HCT116 (cell line): ENCODE measurements around the gene GFI1. TPM values are rescaled to one million over a fixed set of nuclear protein-coding genes. Genes with fewer than 3 reads are reported as not detected.

Experiments used
- ATAC-seq: fragments of 200-7000 bp; cut with Tn5 transposase; 2 replicates; pipeline ENCODE4 v1.9.1; 2020; ENCODE audit warnings: mild to moderate bottlenecking, moderate library complexity
- BruUV-seq: library from RNA; stranded (reverse); fragments of 400-500 nt; replicated peaks from 2 replicates; lab custom pipeline; 2021; lab: Mats Ljungman, UMichigan
- CTCF ChIA-PET: fragments of 300-600 bp; sonication (Branson Sonifier 250); formaldehyde crosslinking; loops from one replicate; lab custom pipeline; 2021; ENCODE audit warnings: antibody characterized with exemption; lab: Charles Lee
- POLR2A ChIA-PET: fragments of 300-600, 350-600 bp; sonication (Branson Sonifier 250); formaldehyde crosslinking; loops from one replicate; lab custom pipeline; 2021; ENCODE audit warnings: antibody characterized with exemption; lab: Charles Lee
- RAD21 ChIA-PET, 2 experiments: fragments of 300-600 bp; sonication (Branson Sonifier 250); formaldehyde crosslinking; loops; one replicate each; lab custom pipeline; 2023; ENCODE audit warnings: low total read pairs in 2 of 2; ENCODE audit not compliant: uncharacterized antibody in 2 of 2, unreplicated experiment in 2 of 2, low non-redundant PET in 1 of 2; lab: Charles Lee
- DNase-seq: peaks from one replicate; pipeline ENCODE4 v3.0.0-alpha.2; 2010; ENCODE audit warnings: low read depth, low spot score
- H2AFZ ChIP-seq: fragments of 200-600 bp; shearing (Covaris generic), sonication (generic); 2 replicates; pipeline ENCODE4 v1.6.1; 2017; ENCODE audit warnings: low read depth, mixed run types, mixed read lengths, antibody characterized with exemption, low read length; ENCODE audit not compliant: poor library complexity, severe bottlenecking
- H3K27ac ChIP-seq: 2 replicates; pipeline ENCODE4 v1.5.1; 2012; ENCODE audit warnings: low read depth, low read length
- H3K27me3 ChIP-seq: fragments of 200-600 bp; sonication (generic); 2 replicates; pipeline ENCODE4 v1.6.1; 2016; ENCODE audit warnings: mixed run types, low read length, mixed read lengths; ENCODE audit not compliant: insufficient read depth
- H3K36me3 ChIP-seq, 2 experiments: fragments of 200-500 bp in 1 of 2; fragments of 200-600 bp in 1 of 2; sonication (Bioruptor generic) in 1 of 2; sonication (generic) in 1 of 2; 2 replicates each; pipeline versions ENCODE4 v1.5.1 to v1.6.1; 2014 to 2016; ENCODE audit warnings: low read length in 2 of 2, inconsistent platforms in 1 of 2, mixed read lengths in 1 of 2, mixed run types in 1 of 2; ENCODE audit not compliant: insufficient read depth in 2 of 2, control insufficient read depth in 1 of 2
- H3K4me1 ChIP-seq, 2 experiments: fragments of 200-600 bp in 1 of 2; sonication (generic) in 1 of 2; 2 replicates each; pipeline versions ENCODE4 v1.5.1 to v1.6.1; 2012 to 2017; ENCODE audit warnings: low read length in 2 of 2, inconsistent platforms in 1 of 2, mild to moderate bottlenecking in 1 of 2, mixed read lengths in 1 of 2, mixed run types in 1 of 2, moderate library complexity in 1 of 2; ENCODE audit not compliant: insufficient read depth in 2 of 2, control insufficient read depth in 1 of 2
- H3K4me2 ChIP-seq: fragments of 200-600 bp; sonication (generic); 2 replicates; pipeline ENCODE4 v1.6.1; 2017; ENCODE audit warnings: mixed run types, low read length, mixed read lengths
- H3K4me3 ChIP-seq, 2 experiments: fragments of 200-600 bp in 1 of 2; sonication (generic) in 1 of 2; replicated peaks in 1 of 2; 2 replicates each; pipeline ENCODE4 v1.5.1; 2011 to 2016; ENCODE audit warnings: low read length in 2 of 2, control low read depth in 1 of 2, low read depth in 1 of 2, mild to moderate bottlenecking in 1 of 2, mixed read lengths in 1 of 2, mixed run types in 1 of 2
- H3K79me2 ChIP-seq: fragments of 200-600 bp; sonication (generic); 2 replicates; pipeline ENCODE4 v1.6.1; 2017; ENCODE audit warnings: mild to moderate bottlenecking, mixed run types, low read length, moderate library complexity, mixed read lengths; ENCODE audit not compliant: insufficient read depth
- H3K9ac ChIP-seq: fragments of 200-600 bp; sonication (generic); 2 replicates; pipeline ENCODE4 v1.6.1; 2016; ENCODE audit warnings: low read length, mixed read lengths
- H3K9me2 ChIP-seq: fragments of 200-600 bp; sonication (generic), shearing (Covaris generic); 2 replicates; pipeline ENCODE4 v1.6.1; 2017; ENCODE audit warnings: mixed run types, mild to moderate bottlenecking, moderate library complexity; ENCODE audit not compliant: insufficient read depth
- H3K9me3 ChIP-seq, 2 experiments: fragments of 200-500 bp in 1 of 2; fragments of 200-600 bp in 1 of 2; sonication (Bioruptor generic) in 1 of 2; sonication (generic) in 1 of 2; 2 replicates each; pipeline ENCODE4 v1.6.1; 2014 to 2017; ENCODE audit warnings: low read length in 2 of 2, mixed read lengths in 2 of 2, inconsistent platforms in 1 of 2, low read depth in 1 of 2, mild to moderate bottlenecking in 1 of 2, mixed run types in 1 of 2, moderate library complexity in 1 of 2; ENCODE audit not compliant: control insufficient read depth in 1 of 2, insufficient read depth in 1 of 2
- H4K20me1 ChIP-seq: fragments of 200-600 bp; sonication (generic), shearing (Covaris generic); 2 replicates; pipeline ENCODE4 v1.6.1; 2017; ENCODE audit warnings: mixed run types, mild to moderate bottlenecking, moderate library complexity; ENCODE audit not compliant: insufficient read depth
- EGR1 ChIP-seq: IDR thresholded peaks from 2 replicates; pipeline ENCODE4 v1.6.1; 2012; ENCODE audit warnings: low read depth
- POLR2AphosphoS5 ChIP-seq: IDR thresholded peaks from 2 replicates; pipeline ENCODE4 v1.6.1; 2011; ENCODE audit warnings: mild to moderate bottlenecking, low read depth, low read length, moderate library complexity
- RAD21 ChIP-seq: IDR thresholded peaks from 2 replicates; pipeline ENCODE4 v1.6.1; 2012; ENCODE audit warnings: low read depth, mild to moderate bottlenecking
- SIN3A ChIP-seq: IDR thresholded peaks from 2 replicates; pipeline ENCODE4 v1.6.1; 2012; ENCODE audit warnings: low read depth
- TCF7L2 ChIP-seq: IDR thresholded peaks from 2 replicates; pipeline ENCODE4 v1.7.0; 2011; ENCODE audit warnings: borderline replicate concordance, inconsistent platforms; ENCODE audit not compliant: insufficient read depth, insufficient read length; ENCODE audit errors: extremely low read depth
- ZFX ChIP-seq: fragments of 450-650 bp; IDR thresholded peaks from 2 replicates; pipeline ENCODE4 v1.6.1; 2017
- intact Hi-C: fragments of 100-400 bp; cut with micrococcal nuclease; formaldehyde crosslinking; loops from 2 replicates; pipeline ENCODE4 v1.10.0; 2022
- total RNA-seq: library from RNA; stranded (reverse); gene quantifications from one replicate; pipeline ENCODE4 v1.2.1, GENCODE V29; 2021; ENCODE audit not compliant: unreplicated experiment
- TF ChIP-seq, protein P1 (sequence below): IDR thresholded peaks from 2 replicates; pipeline ENCODE4 v1.6.1; 2012
- TF ChIP-seq, protein P2 (sequence below), 3 experiments: fragments of 200-600 bp in 1 of 3; sonication (generic) in 1 of 3; IDR thresholded peaks in 2 of 3; conservative IDR thresholded peaks in 1 of 3; 2 replicates each; pipeline ENCODE4 v1.5.1; 2012 to 2017; ENCODE audit warnings: low read depth in 2 of 3, low read length in 2 of 3, antibody characterized with exemption in 1 of 3, borderline replicate concordance in 1 of 3, control low read depth in 1 of 3, mild to moderate bottlenecking in 1 of 3, mixed read lengths in 1 of 3, mixed run types in 1 of 3, moderate library complexity in 1 of 3; ENCODE audit not compliant: insufficient read depth in 1 of 3

GFI1 gene
- total RNA-seq, 1 experiment from 2014 or later, result 8.1 TPM

DNA sequence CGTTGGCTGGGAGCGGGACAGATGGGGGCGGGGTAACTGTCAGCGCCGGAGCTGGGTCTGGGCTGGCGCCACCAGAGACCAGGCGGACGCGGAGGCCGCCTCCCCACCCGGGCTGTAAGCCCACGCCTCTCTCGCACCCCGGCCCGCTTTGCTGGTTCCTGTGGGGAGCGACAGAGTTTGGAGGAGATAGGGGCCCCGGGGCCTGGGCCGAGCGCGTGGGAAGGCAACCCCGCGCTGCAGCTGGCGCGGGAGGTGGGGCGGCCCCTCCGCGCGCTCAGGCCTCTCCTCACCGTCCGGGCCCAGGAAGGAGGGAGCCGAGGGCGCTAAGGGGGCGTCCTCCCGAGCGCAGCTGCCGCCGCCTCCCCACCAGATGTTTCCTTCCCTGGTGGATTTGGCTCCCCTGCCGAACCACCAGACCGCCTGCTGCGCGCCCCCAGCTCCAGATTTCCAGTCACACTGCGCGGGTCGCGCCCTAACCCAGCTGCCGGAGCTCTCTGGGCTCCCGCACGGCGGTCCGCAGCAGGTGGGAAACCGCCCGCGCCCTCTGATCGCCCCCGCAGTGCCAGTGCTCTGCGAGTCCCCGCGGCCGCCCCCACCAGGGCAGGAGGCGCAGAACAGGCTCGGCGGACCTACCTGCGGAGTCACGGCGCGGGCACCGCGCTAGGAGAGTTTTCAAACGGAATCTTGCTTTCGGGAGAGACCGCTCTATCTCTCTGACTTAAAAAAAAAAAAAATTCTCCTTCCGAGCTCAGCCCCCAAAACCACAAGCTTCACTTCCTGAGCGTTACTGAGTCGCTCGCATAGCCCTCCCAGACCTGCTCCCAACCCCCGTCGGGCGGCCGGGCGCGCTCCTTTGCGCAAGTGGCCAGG is 1.1 kb downstream of the GFI1 start:
- H2AFZ ChIP-seq, result peak overlapping the region; percentile 77
- peak overlapping the region; percentile 99 for H3K4me2 ChIP-seq
- ChIA-PET CTCF (interaction anchor here (0.5 to 1.9 kb wide), 7 partner anchors 11 to 452 kb away, joined by 3 to 5 read pairs (median 3); no protein-coding TSS in a partner anchor), POLR2A (interaction anchor here (0.6 kb wide), 1 partner anchor 582 kb away, joined by 3 read pairs; no protein-coding TSS in a partner anchor), RAD21 (interaction anchor here in 1 of 2 experiments (1.1 kb wide), 1 partner anchor 175 kb away, joined by 3 read pairs; no protein-coding TSS in a partner anchor)
- BruUV-seq, result no TSS peak
- ATAC-seq, result peak; percentile 84
- peak; percentile 59 for TF ChIP-seq TCF7L2
- TF ChIP-seq, protein P1, sequence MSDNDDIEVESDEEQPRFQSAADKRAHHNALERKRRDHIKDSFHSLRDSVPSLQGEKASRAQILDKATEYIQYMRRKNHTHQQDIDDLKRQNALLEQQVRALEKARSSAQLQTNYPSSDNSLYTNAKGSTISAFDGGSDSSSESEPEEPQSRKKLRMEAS, result 0 out of 2 replicates have a peak, but pooled peaks have one; percentile 31
- no peak; the same call in 1 of the 2 replicates for TF ChIP-seq SIN3A
- peak; percentile 56; the same call in 1 of the 2 replicates for TF ChIP-seq ZFX
- peak; percentile 99 for TF ChIP-seq EGR1
- TF ChIP-seq RAD21, result no peak; the same call in 1 of the 2 replicates
- TF ChIP-seq, protein P2, sequence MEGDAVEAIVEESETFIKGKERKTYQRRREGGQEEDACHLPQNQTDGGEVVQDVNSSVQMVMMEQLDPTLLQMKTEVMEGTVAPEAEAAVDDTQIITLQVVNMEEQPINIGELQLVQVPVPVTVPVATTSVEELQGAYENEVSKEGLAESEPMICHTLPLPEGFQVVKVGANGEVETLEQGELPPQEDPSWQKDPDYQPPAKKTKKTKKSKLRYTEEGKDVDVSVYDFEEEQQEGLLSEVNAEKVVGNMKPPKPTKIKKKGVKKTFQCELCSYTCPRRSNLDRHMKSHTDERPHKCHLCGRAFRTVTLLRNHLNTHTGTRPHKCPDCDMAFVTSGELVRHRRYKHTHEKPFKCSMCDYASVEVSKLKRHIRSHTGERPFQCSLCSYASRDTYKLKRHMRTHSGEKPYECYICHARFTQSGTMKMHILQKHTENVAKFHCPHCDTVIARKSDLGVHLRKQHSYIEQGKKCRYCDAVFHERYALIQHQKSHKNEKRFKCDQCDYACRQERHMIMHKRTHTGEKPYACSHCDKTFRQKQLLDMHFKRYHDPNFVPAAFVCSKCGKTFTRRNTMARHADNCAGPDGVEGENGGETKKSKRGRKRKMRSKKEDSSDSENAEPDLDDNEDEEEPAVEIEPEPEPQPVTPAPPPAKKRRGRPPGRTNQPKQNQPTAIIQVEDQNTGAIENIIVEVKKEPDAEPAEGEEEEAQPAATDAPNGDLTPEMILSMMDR (IDR thresholded peaks at IDR 0.05 in 2 of 3, conservative IDR thresholded peaks at IDR 0.05 in 1 of 3; ENCODE audit: borderline replicate concordance in 1 of 3, insufficient read depth in 1 of 3, low read depth in 2 of 3, low read length in 2 of 3), result peak; percentile 29 to 66 (median 64); a peak in 5 of 6 replicates
- peak; percentile 73 for TF ChIP-seq POLR2AphosphoS5
- no peaks in the 10 kb centered on the region for H3K36me3 ChIP-seq
- H3K9me3 ChIP-seq, result no peaks in the 10 kb centered on the region
- H3K79me2 ChIP-seq, result no peaks in the 10 kb centered on the region
- peak overlapping the region; percentile 65 for H3K9ac ChIP-seq
- DNase-seq, result peak; percentile 51
- intact Hi-C loops, result no loop called here
- no peaks in the 10 kb centered on the region for H3K9me2 ChIP-seq
- no peaks in the 10 kb centered on the region for H4K20me1 ChIP-seq
- peak overlapping the region; percentile 69 for H3K27ac ChIP-seq
- no peaks in the 10 kb centered on the region for H3K27me3 ChIP-seq
- peak overlapping the region; percentile 70 to 84 for H3K4me3 ChIP-seq
- H3K4me1 ChIP-seq, result peaks cover 7 to 20% of the 10 kb centered on the region in 2 experiments
